K562 (cell line): ENCODE measurements around the gene GPR78. TPM values are rescaled to one million over a fixed set of nuclear protein-coding genes. Genes with fewer than 3 reads are reported as not detected.

Source experiments
- CREB3L1 ChIP-seq: fragments of 450-650 bp; IDR thresholded peaks from 2 replicates; pipeline ENCODE4 v1.6.1; 2014; ENCODE audit warnings: low read depth, mild to moderate bottlenecking, moderate library complexity, borderline replicate concordance
- FOS ChIP-seq: IDR thresholded peaks from 3 replicates; pipeline ENCODE4 v1.6.1; 2011; ENCODE audit not compliant: insufficient read length; ENCODE audit errors: extremely low read depth
- JUN ChIP-seq, 2 experiments: sonication (generic) in 1 of 2; formaldehyde crosslinking in 1 of 2; IDR thresholded peaks; 2 replicates each; pipeline versions ENCODE4 v1.6.1 to v1.8.0; 2012 to 2022; ENCODE audit warnings: borderline replicate concordance in 2 of 2, mild to moderate bottlenecking in 2 of 2, improper control_type of control experiment in 1 of 2, low read depth in 1 of 2, low read length in 1 of 2, missing genetic modification reagents in 1 of 2
- KDM5B ChIP-seq: fragments of 200-600 bp; sonication (generic); IDR thresholded peaks from 2 replicates; pipeline ENCODE4 v1.6.1; 2012; ENCODE audit warnings: low read depth, mild to moderate bottlenecking, moderate library complexity, low read length, control low read depth, inconsistent platforms; ENCODE audit not compliant: insufficient replicate concordance
- MCM5 ChIP-seq: fragments of 450-650 bp; IDR thresholded peaks from 2 replicates; pipeline ENCODE4 v1.6.1; 2016; ENCODE audit warnings: low read depth
- RBM17 ChIP-seq: fragments of 200-400 bp; formaldehyde crosslinking; IDR thresholded peaks from 2 replicates; pipeline ENCODE4 v1.6.1; 2017; ENCODE audit warnings: low read depth, mild to moderate bottlenecking, low read length, borderline replicate concordance
- SMARCA4 ChIP-seq: fragments of 450-650 bp; IDR thresholded peaks from 2 replicates; pipeline ENCODE4 v1.6.1; 2016
- SP2 ChIP-seq: IDR thresholded peaks from 2 replicates; pipeline ENCODE4 v1.6.1; 2011; ENCODE audit warnings: mild to moderate bottlenecking, low read depth, low read length, moderate library complexity; ENCODE audit not compliant: poor library complexity, severe bottlenecking; ENCODE audit errors: extremely low read depth
- TEAD1 ChIP-seq, 2 experiments: fragments of 450-650 bp in 1 of 2; sonication (generic) in 1 of 2; formaldehyde crosslinking; IDR thresholded peaks; 2 replicates each; pipeline versions ENCODE4 v1.4.0 to v1.8.0; 2020 to 2022; ENCODE audit warnings: mild to moderate bottlenecking in 2 of 2, missing genetic modification reagents in 1 of 2
- TEAD4 ChIP-seq, 2 experiments: sonication (generic) in 1 of 2; formaldehyde crosslinking in 1 of 2; IDR thresholded peaks; 2 replicates each; pipeline versions ENCODE4 v1.6.1 to v1.8.0; 2012 to 2022; ENCODE audit warnings: borderline replicate concordance in 1 of 2, inconsistent platforms in 1 of 2, low read length in 1 of 2, mild to moderate bottlenecking in 1 of 2, missing genetic modification reagents in 1 of 2
- ZBTB17 ChIP-seq: fragments of 450-650 bp; formaldehyde crosslinking; IDR thresholded peaks from 2 replicates; pipeline ENCODE4 v1.4.0; 2020; ENCODE audit warnings: mild to moderate bottlenecking
- polyA plus RNA-seq, 8 experiments: library from polyadenylated mRNA; depleted of rRNA in 4 of 8; stranded (reverse) in 5 of 8; unstranded in 3 of 8; fragments of >200 nt; fragmentation: Nextera tagmentation in 2 of 8; fragmentation: Illumina TruSeq in 1 of 8; extraction: Ambion mirVana in 2 of 8; extraction: Trizol in 1 of 8; gene quantifications; 2 replicates each; pipeline versions ENCODE4 v1.2.1 to v1.2.3, GENCODE V29; 2011 to 2014; ENCODE audit warnings: inconsistent platforms in 1 of 8, missing spikeins in 1 of 8
- total RNA-seq, 7 experiments: library from RNA; depleted of rRNA in 6 of 7; stranded (reverse); fragments of >200 nt in 6 of 7; fragmentation: Illumina TruSeq in 2 of 7; extraction: Trizol in 2 of 7; gene quantifications; 2 replicates each; pipeline versions ENCODE4 v1.2.1 to v1.2.3, GENCODE V29; 2011 to 2021; ENCODE audit warnings: low replicate concordance in 1 of 7
- TF ChIP-seq, protein P1 (sequence below): fragments of 250-450 bp; sonication (Bioruptor Pico); IDR thresholded peaks from 2 replicates; pipeline ENCODE4 v1.4.0; 2020; ENCODE audit warnings: mild to moderate bottlenecking, moderate library complexity, borderline replicate concordance
- TF ChIP-seq, protein P2 (sequence below), 3 experiments: IDR thresholded peaks in 2 of 3; conservative IDR thresholded peaks in 1 of 3; 2 replicates each; pipeline ENCODE4 v1.5.1; 2011 to 2012; ENCODE audit warnings: low read length in 3 of 3, mild to moderate bottlenecking in 3 of 3, control low read depth in 2 of 3, improper control_type of control experiment in 1 of 3, inconsistent platforms in 1 of 3, low read depth in 1 of 3, mixed read lengths in 1 of 3, moderate library complexity in 1 of 3; ENCODE audit not compliant: insufficient read depth in 2 of 3
- TF ChIP-seq, protein P3 (sequence below): IDR thresholded peaks from 3 replicates; pipeline ENCODE4 v1.6.1; 2011; ENCODE audit warnings: borderline replicate concordance, mild to moderate bottlenecking; ENCODE audit not compliant: insufficient read length, insufficient read depth
- TF ChIP-seq, protein P4 (sequence below): fragments of 450-650 bp; IDR thresholded peaks from one replicate; pipeline ENCODE4 v1.6.1; 2018; ENCODE audit warnings: mild to moderate bottlenecking, moderate library complexity; ENCODE audit not compliant: partially characterized antibody

GPR78 gene
- total and polyA plus RNA-seq, 9 of the 15 experiments (the other 6 are each of a cell fraction or from before 2014, with no cell fraction given) = 0.04 to 0.13 (median 0.07) TPM; not detected in 4

- TF ChIP-seq, protein P1, sequence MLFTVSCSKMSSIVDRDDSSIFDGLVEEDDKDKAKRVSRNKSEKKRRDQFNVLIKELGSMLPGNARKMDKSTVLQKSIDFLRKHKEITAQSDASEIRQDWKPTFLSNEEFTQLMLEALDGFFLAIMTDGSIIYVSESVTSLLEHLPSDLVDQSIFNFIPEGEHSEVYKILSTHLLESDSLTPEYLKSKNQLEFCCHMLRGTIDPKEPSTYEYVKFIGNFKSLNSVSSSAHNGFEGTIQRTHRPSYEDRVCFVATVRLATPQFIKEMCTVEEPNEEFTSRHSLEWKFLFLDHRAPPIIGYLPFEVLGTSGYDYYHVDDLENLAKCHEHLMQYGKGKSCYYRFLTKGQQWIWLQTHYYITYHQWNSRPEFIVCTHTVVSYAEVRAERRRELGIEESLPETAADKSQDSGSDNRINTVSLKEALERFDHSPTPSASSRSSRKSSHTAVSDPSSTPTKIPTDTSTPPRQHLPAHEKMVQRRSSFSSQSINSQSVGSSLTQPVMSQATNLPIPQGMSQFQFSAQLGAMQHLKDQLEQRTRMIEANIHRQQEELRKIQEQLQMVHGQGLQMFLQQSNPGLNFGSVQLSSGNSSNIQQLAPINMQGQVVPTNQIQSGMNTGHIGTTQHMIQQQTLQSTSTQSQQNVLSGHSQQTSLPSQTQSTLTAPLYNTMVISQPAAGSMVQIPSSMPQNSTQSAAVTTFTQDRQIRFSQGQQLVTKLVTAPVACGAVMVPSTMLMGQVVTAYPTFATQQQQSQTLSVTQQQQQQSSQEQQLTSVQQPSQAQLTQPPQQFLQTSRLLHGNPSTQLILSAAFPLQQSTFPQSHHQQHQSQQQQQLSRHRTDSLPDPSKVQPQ (CRISPR knock-in tag) = no peak
- no peak for TF ChIP-seq FOS
- TF ChIP-seq MCM5 = no peak
- no peak for TF ChIP-seq RBM17
- TF ChIP-seq SP2 = no peak
- TF ChIP-seq KDM5B = no peak
- TF ChIP-seq JUN (IDR thresholded peaks at IDR 0.05; ENCODE audit: borderline replicate concordance, low read depth, low read length) = no peak
- no peak for TF ChIP-seq JUN (CRISPR knock-in tag; IDR thresholded peaks at IDR 0.05; ENCODE audit: borderline replicate concordance)
- TF ChIP-seq ZBTB17 (CRISPR knock-in tag) = no peak
- TF ChIP-seq, protein P2, sequence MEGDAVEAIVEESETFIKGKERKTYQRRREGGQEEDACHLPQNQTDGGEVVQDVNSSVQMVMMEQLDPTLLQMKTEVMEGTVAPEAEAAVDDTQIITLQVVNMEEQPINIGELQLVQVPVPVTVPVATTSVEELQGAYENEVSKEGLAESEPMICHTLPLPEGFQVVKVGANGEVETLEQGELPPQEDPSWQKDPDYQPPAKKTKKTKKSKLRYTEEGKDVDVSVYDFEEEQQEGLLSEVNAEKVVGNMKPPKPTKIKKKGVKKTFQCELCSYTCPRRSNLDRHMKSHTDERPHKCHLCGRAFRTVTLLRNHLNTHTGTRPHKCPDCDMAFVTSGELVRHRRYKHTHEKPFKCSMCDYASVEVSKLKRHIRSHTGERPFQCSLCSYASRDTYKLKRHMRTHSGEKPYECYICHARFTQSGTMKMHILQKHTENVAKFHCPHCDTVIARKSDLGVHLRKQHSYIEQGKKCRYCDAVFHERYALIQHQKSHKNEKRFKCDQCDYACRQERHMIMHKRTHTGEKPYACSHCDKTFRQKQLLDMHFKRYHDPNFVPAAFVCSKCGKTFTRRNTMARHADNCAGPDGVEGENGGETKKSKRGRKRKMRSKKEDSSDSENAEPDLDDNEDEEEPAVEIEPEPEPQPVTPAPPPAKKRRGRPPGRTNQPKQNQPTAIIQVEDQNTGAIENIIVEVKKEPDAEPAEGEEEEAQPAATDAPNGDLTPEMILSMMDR (IDR thresholded peaks at IDR 0.05 in 2 of 3, conservative IDR thresholded peaks at IDR 0.05 in 1 of 3; ENCODE audit: insufficient read depth in 2 of 3, low read depth in 1 of 3, low read length in 3 of 3) = peak; percentile 78 to 94 (median 81)
- no peak for TF ChIP-seq CREB3L1
- peak; percentile 23; the same call in 1 of the 2 replicates for TF ChIP-seq SMARCA4
- TF ChIP-seq TEAD1 (CRISPR knock-in tag; IDR thresholded peaks at IDR 0.05) = 0 out of 4 replicates have a peak, but pooled peaks of 1 of the 2 experiments have one; percentile 27
- TF ChIP-seq, protein P3, sequence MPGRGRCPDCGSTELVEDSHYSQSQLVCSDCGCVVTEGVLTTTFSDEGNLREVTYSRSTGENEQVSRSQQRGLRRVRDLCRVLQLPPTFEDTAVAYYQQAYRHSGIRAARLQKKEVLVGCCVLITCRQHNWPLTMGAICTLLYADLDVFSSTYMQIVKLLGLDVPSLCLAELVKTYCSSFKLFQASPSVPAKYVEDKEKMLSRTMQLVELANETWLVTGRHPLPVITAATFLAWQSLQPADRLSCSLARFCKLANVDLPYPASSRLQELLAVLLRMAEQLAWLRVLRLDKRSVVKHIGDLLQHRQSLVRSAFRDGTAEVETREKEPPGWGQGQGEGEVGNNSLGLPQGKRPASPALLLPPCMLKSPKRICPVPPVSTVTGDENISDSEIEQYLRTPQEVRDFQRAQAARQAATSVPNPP = no peak
- TF ChIP-seq, protein P4, sequence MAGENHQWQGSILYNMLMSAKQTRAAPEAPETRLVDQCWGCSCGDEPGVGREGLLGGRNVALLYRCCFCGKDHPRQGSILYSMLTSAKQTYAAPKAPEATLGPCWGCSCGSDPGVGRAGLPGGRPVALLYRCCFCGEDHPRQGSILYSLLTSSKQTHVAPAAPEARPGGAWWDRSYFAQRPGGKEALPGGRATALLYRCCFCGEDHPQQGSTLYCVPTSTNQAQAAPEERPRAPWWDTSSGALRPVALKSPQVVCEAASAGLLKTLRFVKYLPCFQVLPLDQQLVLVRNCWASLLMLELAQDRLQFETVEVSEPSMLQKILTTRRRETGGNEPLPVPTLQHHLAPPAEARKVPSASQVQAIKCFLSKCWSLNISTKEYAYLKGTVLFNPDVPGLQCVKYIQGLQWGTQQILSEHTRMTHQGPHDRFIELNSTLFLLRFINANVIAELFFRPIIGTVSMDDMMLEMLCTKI = no peak
- peak; percentile 39; the same call in 1 of the 2 replicates for TF ChIP-seq TEAD4 (IDR thresholded peaks at IDR 0.05; ENCODE audit: low read length)
- TF ChIP-seq TEAD4 (CRISPR knock-in tag; IDR thresholded peaks at IDR 0.05; ENCODE audit: borderline replicate concordance) = no peak
These were observed 14.2 kb downstream of the GPR78 start (continued) for GRCh38 chr4:8594097-8595038.
